ENCODE results near the gene STEAP3.

Gene STEAP3, protein sequence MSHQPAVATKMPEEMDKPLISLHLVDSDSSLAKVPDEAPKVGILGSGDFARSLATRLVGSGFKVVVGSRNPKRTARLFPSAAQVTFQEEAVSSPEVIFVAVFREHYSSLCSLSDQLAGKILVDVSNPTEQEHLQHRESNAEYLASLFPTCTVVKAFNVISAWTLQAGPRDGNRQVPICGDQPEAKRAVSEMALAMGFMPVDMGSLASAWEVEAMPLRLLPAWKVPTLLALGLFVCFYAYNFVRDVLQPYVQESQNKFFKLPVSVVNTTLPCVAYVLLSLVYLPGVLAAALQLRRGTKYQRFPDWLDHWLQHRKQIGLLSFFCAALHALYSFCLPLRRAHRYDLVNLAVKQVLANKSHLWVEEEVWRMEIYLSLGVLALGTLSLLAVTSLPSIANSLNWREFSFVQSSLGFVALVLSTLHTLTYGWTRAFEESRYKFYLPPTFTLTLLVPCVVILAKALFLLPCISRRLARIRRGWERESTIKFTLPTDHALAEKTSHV

GRCh38 chr2:119223521-119224390 is at the start of gene STEAP3:
Gene STEAP3, plus strand, starts transcription at chr2:119223834. Its CDS starts 7,179 bp downstream, at chr2:119231013.
- no peak for DNase-seq (ENCODE audit: low read depth)

DNA sequence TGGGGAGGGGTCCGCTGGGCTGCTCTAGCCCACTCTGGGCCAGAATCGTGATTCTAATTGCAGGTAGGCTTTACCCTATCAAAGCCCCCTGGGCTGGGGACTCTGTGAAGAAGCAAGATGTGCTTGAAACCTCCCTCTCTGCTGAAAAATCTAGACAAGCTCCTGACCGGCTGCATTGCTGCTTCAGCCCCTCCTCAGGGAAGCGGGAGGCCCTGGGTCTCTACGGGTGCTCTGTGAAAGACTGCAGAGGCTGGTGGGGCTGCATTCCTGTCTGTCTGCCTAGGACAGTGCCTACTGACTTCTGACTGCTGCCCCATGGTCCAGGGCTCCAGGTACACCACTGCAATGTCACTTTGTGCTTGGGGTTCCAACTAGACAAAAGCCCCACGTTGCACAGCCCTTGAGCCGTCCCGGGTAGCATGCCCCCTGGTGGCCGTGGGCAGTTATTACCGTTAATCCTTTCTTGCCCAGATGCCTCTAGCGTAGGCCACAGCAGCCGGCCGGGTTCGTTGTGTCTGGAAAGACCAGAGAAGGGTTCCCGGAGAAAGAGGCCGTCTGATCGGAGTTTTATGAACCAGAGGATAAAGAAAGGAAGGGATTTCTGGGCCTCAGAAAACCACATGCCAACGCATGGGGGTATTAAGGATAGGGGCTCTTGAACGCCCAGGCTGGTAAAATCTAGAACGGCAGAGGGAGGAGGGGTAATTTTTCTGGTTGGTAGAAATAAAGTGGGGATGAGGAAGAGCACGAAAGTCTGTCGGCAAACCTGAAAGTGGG is 49.2 kb upstream of the STEAP3 start:
- DNase-seq (ENCODE audit: low read depth) = peak; percentile 12

GRCh38 chr2:119174993-119175347 is 48.7 kb upstream of the STEAP3 start:
- DNase-seq (ENCODE audit: low read depth) = no peak

- no peak for DNase-seq (ENCODE audit: low read depth)
These were observed 48.1 kb upstream of the STEAP3 start for GRCh38 chr2:119175517-119175916.

DNA sequence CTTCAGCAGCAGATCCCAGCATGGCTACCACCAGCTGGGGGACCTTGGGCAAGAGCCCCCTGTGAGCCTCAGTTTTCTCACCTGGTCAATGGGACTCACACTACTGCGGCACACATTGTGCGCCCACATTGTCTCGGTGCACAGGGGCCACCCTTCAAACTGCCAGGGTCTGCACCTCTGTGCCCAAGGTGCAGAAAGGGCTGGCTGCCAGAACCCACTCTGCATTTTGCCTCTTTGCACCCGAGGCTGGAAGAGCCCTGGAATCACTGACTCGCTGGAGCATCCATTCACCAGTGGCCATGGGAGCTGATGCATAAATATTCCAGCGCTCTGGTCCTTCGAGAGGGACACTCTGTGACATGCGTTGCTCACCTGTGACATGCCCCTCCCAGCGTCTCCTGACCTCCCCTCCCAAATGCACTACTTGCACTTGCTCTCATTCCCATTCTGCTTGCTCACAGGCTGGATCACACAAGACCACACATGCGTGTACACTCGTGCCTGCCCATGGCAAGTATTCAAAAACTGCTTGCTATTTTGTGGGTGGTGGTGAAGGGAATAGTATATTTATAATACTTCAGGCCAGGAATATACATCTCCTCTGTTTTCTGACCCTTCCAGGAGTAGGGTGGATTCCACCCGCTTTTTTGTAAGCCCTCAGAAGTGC is 46.3 kb upstream of the STEAP3 start:
- no peak for DNase-seq (ENCODE audit: low read depth)

DNA sequence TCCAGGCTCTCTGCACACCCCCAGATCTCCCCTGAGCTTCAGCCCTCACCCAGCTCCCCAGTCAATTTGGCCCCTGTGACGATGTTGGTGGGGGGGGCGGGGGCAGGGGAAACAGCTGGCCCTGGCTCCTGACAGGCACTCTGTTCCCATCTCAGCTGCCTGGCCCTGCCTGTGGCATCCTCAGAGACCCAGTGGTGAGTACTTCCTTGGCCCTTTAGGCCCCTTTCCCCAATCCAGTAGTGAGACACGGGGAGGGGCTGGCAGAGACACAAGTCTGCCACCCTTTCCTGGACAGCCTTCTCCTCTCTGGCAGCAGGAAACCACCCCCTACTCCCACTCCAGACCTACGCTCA is 45.8 kb upstream of the STEAP3 start:
- DNase-seq (ENCODE audit: low read depth) = no peak

- DNase-seq (ENCODE audit: low read depth) = no peak
These were observed 44.9 kb upstream of the STEAP3 start for GRCh38 chr2:119178776-119179175.

- DNase-seq (ENCODE audit: low read depth) = no peak
These were observed 44.4 kb upstream of the STEAP3 start for GRCh38 chr2:119179202-119179601.

DNA sequence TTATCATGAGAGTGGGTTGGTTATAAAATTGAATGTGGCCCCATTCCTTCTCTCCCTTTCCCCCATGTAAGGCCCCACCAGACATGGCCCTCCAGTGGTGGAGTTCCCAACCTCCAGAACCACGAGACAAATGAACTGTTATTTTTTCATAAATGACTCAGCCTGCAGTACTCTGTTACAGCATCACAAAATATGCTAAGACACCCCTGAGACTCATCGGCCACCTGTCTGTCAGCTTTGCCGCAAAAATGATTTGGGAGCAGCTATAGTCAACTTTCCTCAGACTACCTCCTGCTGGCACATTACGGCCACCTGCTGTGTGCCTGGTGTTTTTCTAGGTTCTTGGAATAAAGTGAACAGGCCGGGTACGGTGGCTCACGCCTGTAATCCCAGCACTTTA is 43.6 kb upstream of the STEAP3 start:
- no peak for DNase-seq (ENCODE audit: low read depth)

DNA sequence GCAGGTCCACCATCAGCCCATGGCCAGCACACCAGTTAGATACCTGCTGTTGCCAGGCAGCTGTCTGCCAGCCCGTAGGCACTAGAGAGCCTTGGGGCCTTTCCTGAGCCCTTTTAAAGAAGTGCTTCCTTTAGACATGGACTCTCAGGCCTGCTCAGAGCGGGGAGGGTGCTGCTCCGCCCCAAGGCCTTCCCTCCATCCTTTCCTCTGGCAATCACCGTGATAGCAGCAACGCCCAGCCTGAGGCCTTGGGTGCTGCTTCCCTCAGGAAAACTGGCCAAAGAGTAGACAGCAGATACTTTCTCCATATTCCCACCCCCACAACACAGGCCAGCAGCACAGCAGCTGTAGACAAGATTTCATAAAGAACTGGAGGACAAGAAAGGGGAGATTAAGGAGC is 42.7 kb upstream of the STEAP3 start:
- no peak for DNase-seq (ENCODE audit: low read depth)

DNA sequence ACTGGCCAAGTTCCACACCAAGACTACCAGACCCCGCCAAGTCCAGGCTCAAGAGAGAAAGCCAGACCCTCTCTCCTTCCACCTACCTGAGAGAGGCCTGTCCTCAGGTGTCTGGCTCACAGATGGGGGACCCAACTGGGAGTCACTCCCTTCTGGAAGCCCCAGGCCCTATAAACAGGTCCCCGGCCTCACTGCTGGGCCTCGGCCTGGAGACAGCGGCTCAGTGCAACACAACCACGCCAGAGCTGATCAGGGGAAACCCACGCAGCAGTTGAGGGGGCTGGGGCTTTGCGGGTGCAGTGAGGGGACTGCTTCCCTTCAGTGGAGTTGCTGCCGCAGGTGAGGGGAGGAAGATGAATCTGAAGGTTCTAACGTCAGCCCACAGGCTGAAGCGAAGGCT is 42.2 kb upstream of the STEAP3 start:
- DNase-seq (ENCODE audit: low read depth) = no peak

DNA sequence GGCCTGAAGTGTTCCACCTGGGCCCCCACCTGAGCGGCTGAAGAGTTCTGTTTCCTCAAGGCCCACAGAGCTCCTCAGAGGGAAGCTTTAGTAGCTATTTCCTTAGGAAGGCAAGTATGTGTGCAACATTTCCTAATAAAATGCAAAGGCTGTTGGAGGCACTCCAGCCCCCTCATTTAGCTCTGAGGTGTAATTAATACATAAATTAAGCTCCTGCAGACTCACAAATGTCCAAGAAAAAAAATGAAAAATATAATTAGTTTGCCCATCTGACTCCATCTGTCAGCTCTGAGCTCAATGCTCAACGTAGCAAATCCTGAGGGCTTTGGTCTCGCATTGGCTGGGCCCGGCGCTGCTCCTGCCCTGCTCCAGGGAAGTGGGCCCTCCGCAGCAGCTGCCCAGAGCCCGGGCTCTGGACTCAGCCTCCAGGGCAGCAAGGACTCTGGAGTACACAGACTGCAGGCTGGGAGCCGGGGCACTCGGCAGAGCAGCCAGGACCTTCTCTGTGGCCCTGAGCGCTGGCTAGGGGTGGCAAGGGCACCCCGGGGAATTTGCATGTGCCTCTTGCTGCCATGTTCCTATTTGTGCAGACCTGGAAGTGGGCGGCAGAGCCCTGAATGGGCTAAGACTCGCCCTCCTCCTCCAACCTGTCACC is 41.7 kb upstream of the STEAP3 start:
- DNase-seq (ENCODE audit: low read depth) = no peak

- no peak for DNase-seq (ENCODE audit: low read depth)
These were observed 39.1 kb upstream of the STEAP3 start for GRCh38 chr2:119184512-119184911.

GRCh38 chr2:119190321-119191111 is 33.1 kb upstream of the STEAP3 start:
- DNase-seq (ENCODE audit: low read depth) = no peak

GRCh38 chr2:119192893-119193292 is 30.7 kb upstream of the STEAP3 start:
- DNase-seq (ENCODE audit: low read depth) = no peak

- DNase-seq (ENCODE audit: low read depth) = no peak
These were observed 28.6 kb upstream of the STEAP3 start for GRCh38 chr2:119195001-119195400.

GRCh38 chr2:119195887-119196286 is 27.7 kb upstream of the STEAP3 start:
- DNase-seq (ENCODE audit: low read depth) = no peak

DNA sequence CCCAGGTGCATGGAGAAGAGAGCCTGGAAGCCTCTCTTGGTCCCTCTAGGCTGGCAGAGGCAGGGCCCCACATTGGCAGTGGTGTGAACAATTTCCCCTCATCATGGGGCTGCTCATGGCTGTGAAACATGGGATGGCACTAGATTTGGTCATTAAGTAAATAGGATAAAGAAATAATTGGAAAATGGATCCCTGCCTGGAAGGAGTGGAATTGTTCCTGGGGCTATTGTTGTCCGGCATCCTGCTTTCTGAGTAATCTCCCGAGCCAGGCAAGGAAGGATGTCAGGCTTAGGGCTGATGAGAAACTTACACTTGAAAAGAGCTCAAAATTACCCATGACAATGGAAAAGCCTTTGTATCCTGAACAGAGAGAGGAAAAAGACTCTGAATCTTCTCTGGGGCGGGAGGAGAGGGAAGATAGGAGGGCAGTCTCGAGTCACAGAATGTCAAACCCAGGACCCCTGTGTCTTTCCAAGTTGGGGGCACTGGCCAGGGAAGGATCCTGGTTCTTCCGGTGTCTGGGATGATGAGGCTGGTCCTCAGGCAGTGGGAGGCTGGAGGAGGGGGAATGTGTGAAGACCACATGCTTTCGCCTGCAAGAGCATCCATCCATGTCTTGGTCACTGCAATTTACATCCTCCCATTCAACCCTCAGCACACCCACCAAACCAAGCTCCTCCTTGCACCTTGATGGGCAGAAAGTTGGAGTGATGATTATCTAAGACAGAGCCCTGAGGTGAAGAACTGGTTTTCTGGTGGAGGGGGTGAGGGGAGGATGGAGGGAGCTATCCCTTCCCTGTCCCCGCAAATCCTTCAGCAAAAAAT is 27.1 kb upstream of the STEAP3 start:
- no peak for DNase-seq (ENCODE audit: low read depth)

GRCh38 chr2:119197126-119197405 is 26.6 kb upstream of the STEAP3 start:
- DNase-seq (ENCODE audit: low read depth) = no peak
